Lower leg skin (tissue), 3 donors: Measurements from ENCODE around the gene SUCLG1.

Experiments used
- CTCF ChIP-seq, 3 donors: fragments of 450-650 bp; IDR thresholded peaks; one replicate each; pipeline ENCODE4 v1.5.1; 2016; ENCODE audit warnings: antibody characterized with exemption in 3 of 3, mild to moderate bottlenecking in 3 of 3, moderate library complexity in 2 of 3
- POLR2A ChIP-seq, 2 donors: fragments of 450-650 bp; IDR thresholded peaks; one replicate each; pipeline ENCODE4 v1.6.1; 2016 to 2017; ENCODE audit warnings: antibody characterized with exemption in 2 of 2, mild to moderate bottlenecking in 1 of 2, moderate library complexity in 1 of 2

- TF ChIP-seq POLR2A (IDR thresholded peaks at IDR 0.05), result no peak
- no peak for TF ChIP-seq CTCF (IDR thresholded peaks at IDR 0.05)
Measured at GRCh38 chr2:84388921-84389490, 70.1 kb downstream of the SUCLG1 start.
